C4-2B (cell line): ENCODE data around the gene PCDH17.

Source experiments
- ZFX ChIP-seq: fragments of 450-650 bp; IDR thresholded peaks from 2 replicates; pipeline ENCODE4 v1.6.1; 2017
- TF ChIP-seq, protein P1 (sequence below): fragments of 450-650 bp; conservative IDR thresholded peaks from 2 replicates; pipeline ENCODE4 v1.5.1; 2017; ENCODE audit warnings: mild to moderate bottlenecking

DNA sequence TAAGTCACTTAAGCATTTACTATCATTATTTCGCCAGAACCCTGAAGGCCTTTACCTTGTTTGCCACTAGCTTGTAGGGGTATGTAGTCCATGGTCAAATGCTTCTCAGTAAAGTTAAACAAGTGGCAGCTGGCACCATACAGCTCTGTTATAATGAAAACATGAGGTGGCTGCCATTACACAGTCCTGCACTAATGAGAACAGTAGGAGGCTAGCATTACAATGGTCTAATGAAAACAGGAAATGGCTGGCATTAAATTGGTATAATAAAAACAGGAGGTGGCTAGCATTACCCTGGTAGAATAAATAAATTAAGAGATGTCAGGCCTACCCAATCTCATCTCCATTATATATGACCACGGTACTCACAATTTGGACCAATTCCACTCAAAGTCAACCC, 107.5 kb downstream of the PCDH17 start:
- TF ChIP-seq, protein P1, sequence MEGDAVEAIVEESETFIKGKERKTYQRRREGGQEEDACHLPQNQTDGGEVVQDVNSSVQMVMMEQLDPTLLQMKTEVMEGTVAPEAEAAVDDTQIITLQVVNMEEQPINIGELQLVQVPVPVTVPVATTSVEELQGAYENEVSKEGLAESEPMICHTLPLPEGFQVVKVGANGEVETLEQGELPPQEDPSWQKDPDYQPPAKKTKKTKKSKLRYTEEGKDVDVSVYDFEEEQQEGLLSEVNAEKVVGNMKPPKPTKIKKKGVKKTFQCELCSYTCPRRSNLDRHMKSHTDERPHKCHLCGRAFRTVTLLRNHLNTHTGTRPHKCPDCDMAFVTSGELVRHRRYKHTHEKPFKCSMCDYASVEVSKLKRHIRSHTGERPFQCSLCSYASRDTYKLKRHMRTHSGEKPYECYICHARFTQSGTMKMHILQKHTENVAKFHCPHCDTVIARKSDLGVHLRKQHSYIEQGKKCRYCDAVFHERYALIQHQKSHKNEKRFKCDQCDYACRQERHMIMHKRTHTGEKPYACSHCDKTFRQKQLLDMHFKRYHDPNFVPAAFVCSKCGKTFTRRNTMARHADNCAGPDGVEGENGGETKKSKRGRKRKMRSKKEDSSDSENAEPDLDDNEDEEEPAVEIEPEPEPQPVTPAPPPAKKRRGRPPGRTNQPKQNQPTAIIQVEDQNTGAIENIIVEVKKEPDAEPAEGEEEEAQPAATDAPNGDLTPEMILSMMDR: no peak
- no peak for TF ChIP-seq ZFX
